ENCODE results near the gene ITGB1. TPM values are rescaled to one million over a fixed set of nuclear protein-coding genes. Genes with fewer than 3 reads are reported as not detected.

Gene ITGB1
- total RNA-seq, 3 donors from 2014 or later (not counting 1 experiment from before 2014, with no cell fraction given), result 175 to 280 (median 202) TPM

DNA sequence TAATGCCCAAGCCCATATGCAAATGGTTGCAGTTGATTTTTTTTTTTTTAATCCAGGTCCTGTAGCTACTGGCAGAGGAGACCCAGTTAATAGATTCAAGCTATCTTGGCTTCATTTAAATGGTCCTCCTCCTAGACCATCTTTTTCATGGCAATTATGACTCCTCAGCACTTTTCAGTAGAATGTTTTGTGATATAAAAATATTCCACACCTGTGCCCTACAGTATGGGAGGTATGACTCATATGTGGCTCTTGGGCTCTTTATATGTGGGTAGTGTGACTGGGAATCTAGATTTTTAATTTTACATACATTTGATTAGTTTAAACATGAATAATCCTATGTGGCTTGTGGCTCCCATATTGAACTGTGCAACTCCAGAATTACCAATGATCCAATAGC is 80.1 kb downstream of the ITGB1 start:
- Histone ChIP-seq H3K4me1 (ENCODE audit: control insufficient read depth, insufficient read depth, low read length) (no peaks in the 10 kb centered on the region), H3K9me3 (ENCODE audit: control insufficient read depth, insufficient read depth, low read length) (no peaks in the 10 kb centered on the region), H3K36me3 (ENCODE audit: control insufficient read depth, insufficient read depth, low read length) (no peaks in the 10 kb centered on the region), H3K27me3 (ENCODE audit: control insufficient read depth, insufficient read depth, low read length) (no peaks in the 10 kb centered on the region), H3K27ac (ENCODE audit: low read length) (no peak overlapping the region), H3K4me3 (ENCODE audit: low read length) (no peak overlapping the region)
- TF ChIP-seq, protein P1, sequence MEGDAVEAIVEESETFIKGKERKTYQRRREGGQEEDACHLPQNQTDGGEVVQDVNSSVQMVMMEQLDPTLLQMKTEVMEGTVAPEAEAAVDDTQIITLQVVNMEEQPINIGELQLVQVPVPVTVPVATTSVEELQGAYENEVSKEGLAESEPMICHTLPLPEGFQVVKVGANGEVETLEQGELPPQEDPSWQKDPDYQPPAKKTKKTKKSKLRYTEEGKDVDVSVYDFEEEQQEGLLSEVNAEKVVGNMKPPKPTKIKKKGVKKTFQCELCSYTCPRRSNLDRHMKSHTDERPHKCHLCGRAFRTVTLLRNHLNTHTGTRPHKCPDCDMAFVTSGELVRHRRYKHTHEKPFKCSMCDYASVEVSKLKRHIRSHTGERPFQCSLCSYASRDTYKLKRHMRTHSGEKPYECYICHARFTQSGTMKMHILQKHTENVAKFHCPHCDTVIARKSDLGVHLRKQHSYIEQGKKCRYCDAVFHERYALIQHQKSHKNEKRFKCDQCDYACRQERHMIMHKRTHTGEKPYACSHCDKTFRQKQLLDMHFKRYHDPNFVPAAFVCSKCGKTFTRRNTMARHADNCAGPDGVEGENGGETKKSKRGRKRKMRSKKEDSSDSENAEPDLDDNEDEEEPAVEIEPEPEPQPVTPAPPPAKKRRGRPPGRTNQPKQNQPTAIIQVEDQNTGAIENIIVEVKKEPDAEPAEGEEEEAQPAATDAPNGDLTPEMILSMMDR (IDR thresholded peaks at IDR 0.05), result no peak
- Mint-ChIP-seq H3K4me1 (no peaks in the 10 kb centered on the region), H3K27me3 (ENCODE audit: low read depth in 2 of 2) (peaks cover 0 to 4% of the 10 kb centered on the region in 2 donors), H3K9me3 (no peaks in the 10 kb centered on the region), H3K27ac (no peak overlapping the region), H3K36me3 (peaks cover 15% of the 10 kb centered on the region), H3K4me3 (no peak overlapping the region)
- intact Hi-C loops (cut with micrococcal nuclease), result no loop called here
- ATAC-seq (no peak), DNase-seq (no peak)

DNA sequence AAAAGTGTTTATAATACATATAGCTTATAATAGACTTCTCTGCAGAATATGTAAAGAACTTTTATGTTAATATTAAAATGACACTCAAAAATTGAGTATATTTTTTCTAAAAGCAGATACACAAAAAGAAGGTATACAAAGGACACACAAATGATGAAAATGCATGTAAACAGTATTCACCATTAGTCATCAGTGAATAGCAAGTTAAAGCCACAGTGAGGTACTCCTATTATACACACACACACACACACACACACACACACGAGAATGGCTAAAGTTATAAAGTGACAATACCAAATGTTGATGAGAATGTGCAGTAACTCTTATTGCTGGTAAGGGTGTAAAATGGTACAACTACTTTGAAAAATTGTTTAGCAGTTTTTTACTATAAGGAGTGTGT is 92.9 kb downstream of the ITGB1 start:
- Mint-ChIP-seq H3K4me1 (no peaks in the 10 kb centered on the region), H3K36me3 (no peaks in the 10 kb centered on the region), H3K27me3 (ENCODE audit: low read depth in 2 of 2) (peaks cover 0 to 7% of the 10 kb centered on the region in 2 donors), H3K9me3 (no peaks in the 10 kb centered on the region), H3K27ac (no peak overlapping the region), H3K4me3 (no peak overlapping the region)
- TF ChIP-seq, protein P1 (IDR thresholded peaks at IDR 0.05), result no peak
- H3K27ac ChIP-seq (ENCODE audit: low read length), result no peak overlapping the region
- no peak overlapping the region for H3K4me3 ChIP-seq (ENCODE audit: low read length)
- no peaks in the 10 kb centered on the region for H3K4me1 ChIP-seq (ENCODE audit: control insufficient read depth, insufficient read depth, low read length)
- intact Hi-C loops (cut with micrococcal nuclease), result no loop called here
- H3K36me3 ChIP-seq (ENCODE audit: control insufficient read depth, insufficient read depth, low read length), result no peaks in the 10 kb centered on the region
- H3K9me3 ChIP-seq (ENCODE audit: control insufficient read depth, insufficient read depth, low read length), result no peaks in the 10 kb centered on the region
- 100% methylated on average over 1 of the region's 1 CpG for WGBS (ENCODE audit: insufficient coverage)
- ATAC-seq (no peak), DNase-seq (no peak)
- no peaks in the 10 kb centered on the region for H3K27me3 ChIP-seq (ENCODE audit: control insufficient read depth, insufficient read depth, low read length)

DNA sequence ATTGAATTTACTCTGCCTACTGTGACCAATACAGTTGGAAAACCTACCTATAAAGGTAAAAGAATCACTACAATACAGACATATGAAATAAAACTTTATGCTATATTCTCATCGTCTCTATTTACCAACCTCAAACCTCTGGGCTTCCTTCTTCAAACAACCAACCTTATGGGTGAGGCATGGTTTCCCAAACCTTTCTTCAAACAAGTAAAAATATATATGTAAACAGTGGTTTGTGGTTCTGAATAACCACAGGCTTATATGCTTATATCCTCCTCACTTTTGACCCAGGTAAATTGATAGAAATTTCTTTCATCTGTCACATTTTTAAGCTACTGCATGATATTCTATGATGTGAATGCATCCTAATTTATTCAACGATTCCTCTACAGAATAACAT is 103.6 kb downstream of the ITGB1 start:
- H3K9me3 ChIP-seq (ENCODE audit: control insufficient read depth, insufficient read depth, low read length), result no peaks in the 10 kb centered on the region
- H3K27ac ChIP-seq (ENCODE audit: low read length), result no peak overlapping the region
- intact Hi-C loops (cut with micrococcal nuclease), result no loop called here
- no peak overlapping the region for H3K27ac Mint-ChIP-seq
- H3K27me3 Mint-ChIP-seq (ENCODE audit: low read depth in 2 of 2), result no peaks in the 10 kb centered on the region
- no peaks in the 10 kb centered on the region for H3K36me3 Mint-ChIP-seq
- H3K27me3 ChIP-seq (ENCODE audit: control insufficient read depth, insufficient read depth, low read length), result no peaks in the 10 kb centered on the region
- H3K4me1 Mint-ChIP-seq, result peaks cover 0 to 5% of the 10 kb centered on the region in 2 donors
- no peaks in the 10 kb centered on the region for H3K9me3 Mint-ChIP-seq
- no peak overlapping the region for H3K4me3 ChIP-seq (ENCODE audit: low read length)
- no peak overlapping the region for H3K4me3 Mint-ChIP-seq
- DNase-seq (no peak), ATAC-seq (no peak)
- TF ChIP-seq, protein P1 (IDR thresholded peaks at IDR 0.05), result no peak
- H3K36me3 ChIP-seq (ENCODE audit: control insufficient read depth, insufficient read depth, low read length), result no peaks in the 10 kb centered on the region
- WGBS (ENCODE audit: insufficient coverage), result 29% methylated on average over 1 of the region's 2 CpGs
- H3K4me1 ChIP-seq (ENCODE audit: control insufficient read depth, insufficient read depth, low read length), result no peaks in the 10 kb centered on the region

DNA sequence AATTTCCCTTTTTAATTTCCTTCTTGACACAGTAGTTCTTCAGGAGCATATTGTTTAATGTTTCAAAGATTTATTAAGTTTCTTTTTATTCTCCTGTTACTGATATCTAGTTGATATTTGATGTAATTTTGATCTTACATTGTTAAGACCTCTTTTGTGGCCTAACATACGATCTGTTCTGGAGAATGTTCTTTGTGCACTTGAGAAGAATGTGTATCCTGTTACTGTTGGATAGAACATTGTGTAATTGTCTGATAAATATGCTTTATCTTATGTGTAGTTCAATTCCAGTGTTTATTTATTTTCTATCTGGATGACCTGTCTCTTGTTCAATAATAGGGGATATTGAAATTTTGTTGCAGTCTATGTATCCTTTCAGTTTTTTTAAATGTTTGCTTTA is 106.7 kb downstream of the ITGB1 start:
- H3K9me3 Mint-ChIP-seq, result no peaks in the 10 kb centered on the region
- H3K4me1 Mint-ChIP-seq, result no peaks in the 10 kb centered on the region
- 0% methylated on average over 1 of the region's 1 CpG for WGBS (ENCODE audit: insufficient coverage)
- H3K36me3 Mint-ChIP-seq, result no peaks in the 10 kb centered on the region
- Histone ChIP-seq H3K4me3 (ENCODE audit: low read length) (no peak overlapping the region), H3K27ac (ENCODE audit: low read length) (no peak overlapping the region), H3K4me1 (ENCODE audit: control insufficient read depth, insufficient read depth, low read length) (no peaks in the 10 kb centered on the region), H3K27me3 (ENCODE audit: control insufficient read depth, insufficient read depth, low read length) (no peaks in the 10 kb centered on the region), H3K9me3 (ENCODE audit: control insufficient read depth, insufficient read depth, low read length) (no peaks in the 10 kb centered on the region), H3K36me3 (ENCODE audit: control insufficient read depth, insufficient read depth, low read length) (no peaks in the 10 kb centered on the region)
- TF ChIP-seq, protein P1 (IDR thresholded peaks at IDR 0.05), result no peak
- H3K27ac Mint-ChIP-seq, result no peak overlapping the region
- ATAC-seq (no peak), DNase-seq (no peak)
- H3K27me3 Mint-ChIP-seq (ENCODE audit: low read depth in 2 of 2), result no peaks in the 10 kb centered on the region
- no peak overlapping the region for H3K4me3 Mint-ChIP-seq
- intact Hi-C loops (cut with micrococcal nuclease), result no loop called here
